ENCODE results near the gene PTPRN2. TPM values are rescaled to one million over a fixed set of nuclear protein-coding genes. Genes with fewer than 3 reads are reported as not detected.

PTPRN2 gene
- total and polyA plus RNA-seq, 4 experiments from 2014 or later: 1.7 to 2.6 (median 1.9) TPM

DNA sequence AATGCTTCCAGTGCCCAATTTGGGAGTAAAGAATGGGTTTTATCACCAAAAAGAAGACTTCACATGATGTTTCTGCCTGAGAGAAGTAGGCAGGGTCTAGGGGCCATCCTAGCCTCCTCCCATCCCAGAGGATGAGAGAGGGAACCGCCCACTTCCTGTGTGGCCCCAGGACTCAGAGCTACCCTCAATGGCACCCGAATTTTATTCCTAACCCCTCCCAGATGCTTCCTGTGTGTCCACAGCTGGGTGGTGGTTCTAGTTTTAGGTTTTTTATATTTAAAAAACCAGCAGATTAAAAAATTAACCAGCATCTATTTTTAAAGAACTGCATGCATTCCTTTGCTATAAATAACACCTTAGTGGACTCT lies 583.5 kb downstream of the PTPRN2 start:
- Histone ChIP-seq H3K27ac (ENCODE audit: low read depth, low read length) (no peak overlapping the region), H3K36me3 (ENCODE audit: insufficient read depth, low read length) (no peaks in the 10 kb centered on the region), H3K27me3 (ENCODE audit: insufficient read depth, low read length) (no peaks in the 10 kb centered on the region), H3K9me3 (ENCODE audit: control insufficient read depth in 1 of 2, low read length in 2 of 2) (no peaks in the 10 kb centered on the region), H3K4me3 (ENCODE audit: low read length in 2 of 2) (no peak overlapping the region), H3K4me1 (ENCODE audit: insufficient read depth, low read length) (no peaks in the 10 kb centered on the region)
- intact Hi-C loops (cut with micrococcal nuclease): no loop called here
- no peaks in the 10 kb centered on the region for H3K9me3 Mint-ChIP-seq
- H3K4me1 Mint-ChIP-seq: peaks cover 0 to 4% (median 0%) of the 10 kb centered on the region in 4 donors
- H3K27ac Mint-ChIP-seq: no peak overlapping the region
- POLR2A ChIA-PET (ENCODE audit: partially characterized antibody): no interaction called here
- CTCF ChIA-PET (ENCODE audit: partially characterized antibody): no interaction called here
- H3K27me3 Mint-ChIP-seq: peaks cover 0 to 2% of the 10 kb centered on the region in 2 donors
- no peak overlapping the region for H3K4me3 Mint-ChIP-seq
- no peak for DNase-seq
- H3K36me3 Mint-ChIP-seq: no peaks in the 10 kb centered on the region

DNA sequence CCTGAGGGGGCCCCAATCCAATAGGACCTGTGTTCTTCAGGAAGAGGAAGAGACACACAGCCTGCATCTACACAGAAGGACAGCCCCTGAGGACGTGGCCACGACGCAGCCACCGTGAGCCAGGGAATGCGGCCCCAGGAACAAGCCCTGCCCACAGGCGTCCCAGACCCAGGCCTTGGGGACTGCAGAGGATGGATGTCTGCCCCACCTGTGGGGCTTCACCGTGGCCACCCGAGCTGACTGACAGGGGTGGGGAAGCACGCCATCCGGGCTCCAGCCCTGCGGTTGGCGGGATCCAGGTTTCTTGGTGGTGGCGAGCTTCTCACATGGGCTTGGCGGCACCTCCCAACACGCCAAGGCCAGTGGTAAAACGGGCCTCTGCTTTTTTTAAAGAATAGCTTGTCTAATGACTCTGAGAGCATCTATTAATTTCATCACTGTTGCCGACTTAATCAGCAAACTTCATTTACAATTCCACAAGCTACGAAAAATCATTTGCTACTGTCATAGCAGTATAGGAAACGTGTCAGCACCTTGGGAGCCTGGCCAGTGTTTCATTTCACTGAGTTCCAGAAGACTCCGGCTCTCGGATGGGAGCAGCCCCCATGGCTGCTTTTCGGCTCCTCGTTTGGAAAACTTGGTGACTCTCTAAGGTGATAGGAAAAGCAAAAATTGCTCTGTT lies 584.0 kb downstream of the PTPRN2 start:
- no peak overlapping the region for H3K27ac ChIP-seq (ENCODE audit: low read depth, low read length)
- H3K9me3 Mint-ChIP-seq: no peaks in the 10 kb centered on the region
- H3K4me1 Mint-ChIP-seq: no peaks in the 10 kb centered on the region
- no peaks in the 10 kb centered on the region for H3K27me3 ChIP-seq (ENCODE audit: insufficient read depth, low read length)
- H3K27me3 Mint-ChIP-seq: peaks cover 0 to 2% of the 10 kb centered on the region in 2 donors
- POLR2A ChIA-PET (ENCODE audit: partially characterized antibody): no interaction called here
- H3K36me3 ChIP-seq (ENCODE audit: insufficient read depth, low read length): no peaks in the 10 kb centered on the region
- H3K4me1 ChIP-seq (ENCODE audit: insufficient read depth, low read length): no peaks in the 10 kb centered on the region
- CTCF ChIA-PET (ENCODE audit: partially characterized antibody): no interaction called here
- DNase-seq: no peak
- no peaks in the 10 kb centered on the region for H3K9me3 ChIP-seq (ENCODE audit: control insufficient read depth in 1 of 2, low read length in 2 of 2)
- H3K27ac Mint-ChIP-seq: no peak overlapping the region
- intact Hi-C loops (cut with micrococcal nuclease): no loop called here
- no peaks in the 10 kb centered on the region for H3K36me3 Mint-ChIP-seq
- no peak overlapping the region for H3K4me3 ChIP-seq (ENCODE audit: low read length in 2 of 2)
- H3K4me3 Mint-ChIP-seq: no peak overlapping the region

DNA sequence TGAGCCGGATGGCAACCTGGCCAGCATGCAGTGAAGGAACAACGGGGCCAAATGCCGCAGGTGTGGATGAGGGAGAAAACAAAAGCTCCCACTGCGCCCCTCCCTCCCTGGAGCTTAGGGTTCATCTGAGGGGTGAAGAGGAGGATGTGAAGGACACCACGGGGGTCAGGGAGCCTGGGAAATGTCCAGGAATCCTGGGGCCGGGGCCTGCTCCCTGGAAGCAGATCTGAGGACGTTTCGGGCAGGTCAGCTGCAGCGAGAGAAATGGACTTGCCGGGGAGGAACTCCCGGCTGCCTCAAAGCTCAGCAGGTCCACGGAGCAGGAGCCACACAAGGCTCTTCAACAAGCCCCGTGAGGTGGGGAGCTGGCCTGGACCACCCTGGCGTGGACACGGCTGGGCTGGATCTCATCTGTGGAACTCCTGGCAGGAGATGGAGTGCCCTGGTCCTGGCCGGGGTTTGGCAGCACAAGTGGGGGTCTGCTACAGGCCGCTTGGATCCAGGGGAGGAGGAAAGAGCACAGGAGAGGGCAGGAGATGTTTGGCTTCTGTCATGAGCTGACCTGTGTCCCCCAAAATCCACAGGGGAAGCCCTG lies 585.0 kb downstream of the PTPRN2 start:
- Mint-ChIP-seq H3K4me1 (no peaks in the 10 kb centered on the region), H3K27me3 (peaks cover 0 to 2% of the 10 kb centered on the region in 2 donors), H3K9me3 (no peaks in the 10 kb centered on the region), H3K36me3 (no peaks in the 10 kb centered on the region), H3K4me3 (no peak overlapping the region), H3K27ac (no peak overlapping the region)
- intact Hi-C loops (cut with micrococcal nuclease): no loop called here
- Histone ChIP-seq H3K4me3 (ENCODE audit: low read length in 2 of 2) (no peak overlapping the region), H3K27ac (ENCODE audit: low read depth, low read length) (no peak overlapping the region), H3K9me3 (ENCODE audit: control insufficient read depth in 1 of 2, low read length in 2 of 2) (no peaks in the 10 kb centered on the region), H3K27me3 (ENCODE audit: insufficient read depth, low read length) (no peaks in the 10 kb centered on the region), H3K4me1 (ENCODE audit: insufficient read depth, low read length) (no peaks in the 10 kb centered on the region), H3K36me3 (ENCODE audit: insufficient read depth, low read length) (no peaks in the 10 kb centered on the region)
- DNase-seq: no peak
- POLR2A ChIA-PET (ENCODE audit: partially characterized antibody): no interaction called here
- CTCF ChIA-PET (ENCODE audit: partially characterized antibody): no interaction called here

DNA sequence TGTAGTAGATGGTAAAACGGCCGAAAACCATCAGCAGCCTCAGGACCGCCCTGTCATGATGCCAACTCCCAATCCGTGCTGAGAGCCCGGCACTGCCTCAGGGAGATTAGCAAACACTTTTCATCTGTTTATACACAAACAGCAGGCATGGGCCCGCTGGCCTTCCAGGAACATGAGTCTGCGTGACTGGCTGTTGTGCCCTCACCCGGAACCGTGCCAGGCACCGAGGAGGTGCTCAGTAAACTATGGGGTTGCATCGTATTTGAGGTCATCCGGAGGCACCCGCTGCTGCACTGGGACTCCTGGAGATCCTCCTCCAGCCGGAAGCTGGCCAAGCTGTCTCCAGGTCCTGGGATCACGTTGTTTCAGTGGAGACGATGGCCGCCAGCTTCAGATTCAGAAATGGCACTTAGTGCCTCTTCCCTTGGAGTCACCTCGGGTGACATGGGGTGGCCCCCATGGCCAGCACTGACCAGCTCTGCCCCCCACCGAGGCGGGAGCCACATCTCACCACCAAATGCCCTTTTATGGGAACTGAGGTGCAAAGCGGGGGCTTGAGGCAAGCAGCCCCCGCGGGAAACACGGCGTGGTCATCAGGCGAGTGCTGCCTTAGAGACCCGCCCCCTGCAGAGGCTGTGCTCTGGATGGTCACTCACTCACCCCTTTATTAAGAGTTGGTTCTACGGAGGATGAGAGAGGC lies 585.9 kb downstream of the PTPRN2 start:
- ChIA-PET POLR2A (ENCODE audit: partially characterized antibody) (no interaction called here), CTCF (ENCODE audit: partially characterized antibody) (no interaction called here)
- Mint-ChIP-seq H3K4me1 (no peaks in the 10 kb centered on the region), H3K27ac (no peak overlapping the region), H3K4me3 (no peak overlapping the region), H3K27me3 (peaks cover 0 to 2% of the 10 kb centered on the region in 2 donors), H3K36me3 (no peaks in the 10 kb centered on the region), H3K9me3 (no peaks in the 10 kb centered on the region)
- Histone ChIP-seq H3K9me3 (ENCODE audit: control insufficient read depth in 1 of 2, low read length in 2 of 2) (no peaks in the 10 kb centered on the region), H3K27ac (ENCODE audit: low read depth, low read length) (no peak overlapping the region), H3K4me3 (ENCODE audit: low read length in 2 of 2) (no peak overlapping the region), H3K36me3 (ENCODE audit: insufficient read depth, low read length) (no peaks in the 10 kb centered on the region), H3K27me3 (ENCODE audit: insufficient read depth, low read length) (no peaks in the 10 kb centered on the region), H3K4me1 (ENCODE audit: insufficient read depth, low read length) (no peaks in the 10 kb centered on the region)
- no peak for DNase-seq
- intact Hi-C loops (cut with micrococcal nuclease): no loop called here

DNA sequence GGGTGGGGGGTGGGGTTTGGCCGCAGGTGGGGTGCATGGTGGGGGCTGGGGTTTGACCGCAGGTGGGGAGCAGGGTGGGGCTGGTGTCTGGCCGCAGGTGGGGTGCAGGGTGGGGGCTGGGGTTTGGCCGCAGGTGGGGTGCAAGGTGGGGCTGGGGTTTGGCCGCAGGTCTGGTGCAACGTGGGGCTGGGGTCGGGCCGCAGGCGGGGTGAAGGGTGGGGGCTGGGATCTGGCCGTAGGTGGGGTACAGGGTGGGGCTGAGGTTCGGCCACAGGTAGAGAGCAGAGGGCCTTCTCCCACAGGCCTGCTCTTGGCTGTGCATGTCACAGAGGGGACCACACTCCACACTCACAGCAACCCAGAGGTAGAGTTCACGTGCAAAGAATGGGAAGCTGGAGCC lies 586.6 kb downstream of the PTPRN2 start:
- no peaks in the 10 kb centered on the region for H3K36me3 ChIP-seq (ENCODE audit: insufficient read depth, low read length)
- Mint-ChIP-seq H3K27ac (no peak overlapping the region), H3K27me3 (peaks cover 0 to 2% of the 10 kb centered on the region in 2 donors), H3K9me3 (peaks cover 0 to 3% (median 0%) of the 10 kb centered on the region in 8 donors), H3K36me3 (no peaks in the 10 kb centered on the region), H3K4me1 (no peaks in the 10 kb centered on the region), H3K4me3 (no peak overlapping the region)
- intact Hi-C loops (cut with micrococcal nuclease): no loop called here
- no peaks in the 10 kb centered on the region for H3K27me3 ChIP-seq (ENCODE audit: insufficient read depth, low read length)
- no peaks in the 10 kb centered on the region for H3K9me3 ChIP-seq (ENCODE audit: control insufficient read depth in 1 of 2, low read length in 2 of 2)
- no peaks in the 10 kb centered on the region for H3K4me1 ChIP-seq (ENCODE audit: insufficient read depth, low read length)
- ChIA-PET CTCF (ENCODE audit: partially characterized antibody) (no interaction called here), POLR2A (ENCODE audit: partially characterized antibody) (no interaction called here)
- DNase-seq: no peak
- H3K27ac ChIP-seq (ENCODE audit: low read depth, low read length): no peak overlapping the region
- no peak overlapping the region for H3K4me3 ChIP-seq (ENCODE audit: low read length in 2 of 2)

DNA sequence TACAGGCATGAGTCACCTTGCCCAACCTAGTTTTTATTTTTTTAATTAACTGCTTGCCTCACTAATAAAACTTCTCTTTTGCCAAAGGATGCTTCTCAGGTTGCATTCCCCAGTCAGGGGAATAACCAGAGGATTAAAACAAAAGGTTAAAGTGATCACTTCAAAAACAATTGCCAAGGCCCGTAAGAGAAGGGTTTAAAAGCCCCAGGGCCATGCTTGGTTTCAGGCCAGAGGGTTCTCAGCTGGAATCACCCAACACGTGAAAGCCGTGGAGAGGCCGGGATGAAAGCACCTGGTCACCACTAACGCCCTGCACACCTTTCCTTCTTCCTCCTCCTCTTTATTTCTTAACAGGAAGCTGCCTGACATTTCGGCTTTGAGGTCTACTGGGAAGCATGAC lies 587.5 kb downstream of the PTPRN2 start:
- Histone ChIP-seq H3K36me3 (ENCODE audit: insufficient read depth, low read length) (no peaks in the 10 kb centered on the region), H3K27me3 (ENCODE audit: insufficient read depth, low read length) (no peaks in the 10 kb centered on the region), H3K4me3 (ENCODE audit: low read length in 2 of 2) (no peak overlapping the region), H3K4me1 (ENCODE audit: insufficient read depth, low read length) (no peaks in the 10 kb centered on the region), H3K27ac (ENCODE audit: low read depth, low read length) (no peak overlapping the region), H3K9me3 (ENCODE audit: control insufficient read depth in 1 of 2, low read length in 2 of 2) (no peaks in the 10 kb centered on the region)
- intact Hi-C loops (cut with micrococcal nuclease): no loop called here
- no peaks in the 10 kb centered on the region for H3K36me3 Mint-ChIP-seq
- no peak overlapping the region for H3K27ac Mint-ChIP-seq
- H3K27me3 Mint-ChIP-seq: peaks cover 0 to 2% of the 10 kb centered on the region in 2 donors
- no peak for DNase-seq
- no peaks in the 10 kb centered on the region for H3K4me1 Mint-ChIP-seq
- ChIA-PET CTCF (ENCODE audit: partially characterized antibody) (no interaction called here), POLR2A (ENCODE audit: partially characterized antibody) (no interaction called here)
- H3K9me3 Mint-ChIP-seq: peaks cover 0 to 12% (median 0%) of the 10 kb centered on the region in 8 donors
- no peak overlapping the region for H3K4me3 Mint-ChIP-seq

DNA sequence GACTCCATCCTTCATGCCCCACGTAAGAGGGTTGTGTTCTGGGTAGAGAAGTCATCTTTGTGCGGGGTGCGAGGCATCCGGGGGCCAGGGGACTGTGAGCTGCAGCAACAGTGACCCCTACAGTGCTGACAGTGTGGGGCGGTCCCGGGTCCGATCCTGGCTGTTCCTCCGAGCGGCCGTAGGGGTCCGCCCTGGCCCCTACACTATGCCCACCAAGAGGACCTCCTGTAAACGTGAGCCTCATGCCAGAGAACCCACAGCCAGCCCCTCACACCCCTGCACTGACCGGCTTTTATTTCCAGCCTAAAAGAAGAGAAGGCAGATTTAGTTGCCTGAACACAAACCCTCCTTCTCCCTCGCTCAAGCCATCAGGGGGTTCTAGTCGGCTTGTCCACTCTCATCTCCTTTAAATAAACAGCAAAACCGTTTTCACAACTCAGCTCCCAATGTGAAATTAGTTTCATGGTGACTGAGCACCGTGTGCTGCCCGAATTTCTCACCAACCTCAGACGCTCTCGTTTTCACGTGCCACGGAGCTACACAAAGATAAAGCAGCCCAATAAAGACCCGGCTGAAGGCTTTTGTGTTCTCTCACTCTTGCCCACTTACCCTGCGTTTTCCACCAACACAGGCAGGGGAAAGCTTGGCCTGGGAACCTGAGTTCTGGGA lies 588.6 kb downstream of the PTPRN2 start:
- no peak overlapping the region for H3K27ac ChIP-seq (ENCODE audit: low read depth, low read length)
- Mint-ChIP-seq H3K9me3 (peaks cover 0 to 14% (median 0%) of the 10 kb centered on the region in 8 donors), H3K27me3 (peaks cover 0 to 3% of the 10 kb centered on the region in 2 donors), H3K4me3 (no peak overlapping the region), H3K36me3 (no peaks in the 10 kb centered on the region), H3K27ac (no peak overlapping the region), H3K4me1 (no peaks in the 10 kb centered on the region)
- H3K4me3 ChIP-seq (ENCODE audit: low read length in 2 of 2): no peak overlapping the region
- no peaks in the 10 kb centered on the region for H3K27me3 ChIP-seq (ENCODE audit: insufficient read depth, low read length)
- no peaks in the 10 kb centered on the region for H3K4me1 ChIP-seq (ENCODE audit: insufficient read depth, low read length)
- ChIA-PET CTCF (ENCODE audit: partially characterized antibody) (no interaction called here), POLR2A (ENCODE audit: partially characterized antibody) (no interaction called here)
- H3K9me3 ChIP-seq (ENCODE audit: control insufficient read depth in 1 of 2, low read length in 2 of 2): no peaks in the 10 kb centered on the region
- H3K36me3 ChIP-seq (ENCODE audit: insufficient read depth, low read length): no peaks in the 10 kb centered on the region
- no peak for DNase-seq
- intact Hi-C loops (cut with micrococcal nuclease): no loop called here

Data from CD4-positive, alpha-beta memory T cell (primary cell).